Central memory CD8-positive, alpha-beta T cell (primary cell): ENCODE data around the gene ZBTB1.

Experiments used
- ATAC-seq: fragments of 150-1000 bp; cut with Tn5 transposase; replicated peaks from 2 replicates; pipeline ENCODE4 v1.10.0; 2022; ENCODE audit warnings: mild to moderate bottlenecking, moderate FRiP score, moderate number of reproducible peaks; ENCODE audit not compliant: poor library complexity, severe bottlenecking; ENCODE audit errors: extremely low read depth
- DNase-seq, 2 donors: peaks; one replicate each; pipeline ENCODE4 v3.0.0; 2021; ENCODE audit warnings: low spot score in 2 of 2
- H3K27ac Mint-ChIP-seq: one replicate; pipeline ENCODE4 v1.8.0; 2022; ENCODE audit warnings: low read depth, mild to moderate bottlenecking, moderate library complexity, mixed read lengths
- H3K27me3 Mint-ChIP-seq: one replicate; pipeline ENCODE4 v1.8.0; 2022; ENCODE audit warnings: mixed read lengths
- H3K36me3 Mint-ChIP-seq: one replicate; pipeline ENCODE4 v1.8.0; 2022; ENCODE audit warnings: mild to moderate bottlenecking, moderate library complexity, mixed read lengths; ENCODE audit not compliant: insufficient read depth
- H3K4me1 Mint-ChIP-seq: one replicate; pipeline ENCODE4 v1.8.0; 2022; ENCODE audit warnings: mixed read lengths
- H3K4me3 Mint-ChIP-seq: one replicate; pipeline ENCODE4 v1.8.0; 2022; ENCODE audit warnings: mild to moderate bottlenecking, moderate library complexity, mixed read lengths
- H3K9me3 Mint-ChIP-seq: one replicate; pipeline ENCODE4 v1.8.0; 2022; ENCODE audit warnings: mixed read lengths

Gene ZBTB1

GRCh38 chr14:64502456-64502855 lies 2.1 kb upstream of the ZBTB1 start:
- DNase-seq (no peak), ATAC-seq (no peak)
- peaks cover 51% of the 10 kb centered on the region for H3K36me3 Mint-ChIP-seq
- peak overlapping the region; percentile 91 for H3K4me3 Mint-ChIP-seq
- H3K9me3 Mint-ChIP-seq = no peaks in the 10 kb centered on the region
- peak overlapping the region; percentile 98 for H3K27ac Mint-ChIP-seq
- no peaks in the 10 kb centered on the region for H3K27me3 Mint-ChIP-seq
- H3K4me1 Mint-ChIP-seq = peaks cover 59% of the 10 kb centered on the region

GRCh38 chr14:64502887-64503433 lies 1.6 kb upstream of the ZBTB1 start:
- Mint-ChIP-seq H3K27ac (peak overlapping the region; percentile 98), H3K27me3 (no peaks in the 10 kb centered on the region), H3K9me3 (no peaks in the 10 kb centered on the region), H3K36me3 (peaks cover 48% of the 10 kb centered on the region), H3K4me3 (peak overlapping the region; percentile 91), H3K4me1 (peaks cover 64% of the 10 kb centered on the region)
- ATAC-seq (no peak), DNase-seq (no peak)

GRCh38 chr14:64503434-64504309 lies 898 bp upstream of the ZBTB1 start, which contains the start of gene ZBTB25:
TSS of gene ZBTB25 (minus strand) at chr14:64503838. CDS start at chr14:64490533, 13,305 bp downstream.
- Mint-ChIP-seq H3K36me3 (peaks cover 43% of the 10 kb centered on the region), H3K27me3 (no peaks in the 10 kb centered on the region)
- DNase-seq = peak; percentile 92 to 97

GRCh38 chr14:64504897-64505794 lies 576 bp downstream of the ZBTB1 start:
- H3K27me3 Mint-ChIP-seq = no peaks in the 10 kb centered on the region
- peak overlapping the region; percentile 91 for H3K4me3 Mint-ChIP-seq
- H3K27ac Mint-ChIP-seq = peak overlapping the region; percentile 98
- peaks cover 37% of the 10 kb centered on the region for H3K36me3 Mint-ChIP-seq
- ATAC-seq = peak; percentile 26
- DNase-seq = peak; percentile 60 to 82
- peaks cover 78% of the 10 kb centered on the region for H3K4me1 Mint-ChIP-seq
- no peaks in the 10 kb centered on the region for H3K9me3 Mint-ChIP-seq

More at GRCh38 chr14:64503434-64504309, 898 bp upstream of the ZBTB1 start, which contains the start of gene ZBTB25:
- H3K9me3 Mint-ChIP-seq = no peaks in the 10 kb centered on the region
- H3K27ac Mint-ChIP-seq = peak within 1 kb of the TSS; percentile 98
- peak within 1 kb of the TSS; percentile 91 for H3K4me3 Mint-ChIP-seq
- ATAC-seq = peak; percentile 76
- peaks cover 71% of the 10 kb centered on the region for H3K4me1 Mint-ChIP-seq

GRCh38 chr14:64506721-64507120 lies 2.2 kb downstream of the ZBTB1 start:
- Mint-ChIP-seq H3K27ac (peak overlapping the region; percentile 98), H3K27me3 (no peaks in the 10 kb centered on the region), H3K4me1 (peaks cover 86% of the 10 kb centered on the region), H3K36me3 (peaks cover 34% of the 10 kb centered on the region), H3K9me3 (no peaks in the 10 kb centered on the region), H3K4me3 (peak overlapping the region; percentile 91)
- DNase-seq (no peak), ATAC-seq (no peak)

- H3K4me3 Mint-ChIP-seq = peak overlapping the region; percentile 91
- peaks cover 34% of the 10 kb centered on the region for H3K36me3 Mint-ChIP-seq
- H3K27me3 Mint-ChIP-seq = no peaks in the 10 kb centered on the region
- H3K4me1 Mint-ChIP-seq = peaks cover 78% of the 10 kb centered on the region
- ATAC-seq (no peak), DNase-seq (no peak)
- no peaks in the 10 kb centered on the region for H3K9me3 Mint-ChIP-seq
- H3K27ac Mint-ChIP-seq = peak overlapping the region; percentile 60
Observed at GRCh38 chr14:64507376-64508156, 3.0 kb downstream of the ZBTB1 start.

- H3K27ac Mint-ChIP-seq = peak overlapping the region; percentile 60
- peak overlapping the region; percentile 91 for H3K4me3 Mint-ChIP-seq
- DNase-seq = no peak
- H3K4me1 Mint-ChIP-seq = peaks cover 75% of the 10 kb centered on the region
- H3K36me3 Mint-ChIP-seq = peaks cover 34% of the 10 kb centered on the region
- H3K27me3 Mint-ChIP-seq = no peaks in the 10 kb centered on the region
- H3K9me3 Mint-ChIP-seq = no peaks in the 10 kb centered on the region
- ATAC-seq = no peak
Observed at GRCh38 chr14:64508215-64508776, 3.7 kb downstream of the ZBTB1 start.

- H3K36me3 Mint-ChIP-seq = peaks cover 29% of the 10 kb centered on the region
- H3K4me1 Mint-ChIP-seq = peaks cover 78% of the 10 kb centered on the region
- peak overlapping the region; percentile 91 for H3K4me3 Mint-ChIP-seq
- H3K27me3 Mint-ChIP-seq = no peaks in the 10 kb centered on the region
- DNase-seq = no peak
- no peak for ATAC-seq
- H3K27ac Mint-ChIP-seq = peak overlapping the region; percentile 60
- H3K9me3 Mint-ChIP-seq = no peaks in the 10 kb centered on the region
Observed at GRCh38 chr14:64509036-64509435, 4.5 kb downstream of the ZBTB1 start.

- H3K36me3 Mint-ChIP-seq = peaks cover 14% of the 10 kb centered on the region
- peak; percentile 60 for ATAC-seq
Observed at GRCh38 chr14:64510825-64511671, 6.5 kb downstream of the ZBTB1 start.

GRCh38 chr14:64513271-64513670 lies 8.7 kb downstream of the ZBTB1 start:
- no peak overlapping the region for H3K4me3 Mint-ChIP-seq
- H3K4me1 Mint-ChIP-seq = peaks cover 72% of the 10 kb centered on the region
- no peak for ATAC-seq

More at GRCh38 chr14:64510825-64511671, 6.5 kb downstream of the ZBTB1 start:
- DNase-seq = peak; percentile 49
- Mint-ChIP-seq H3K4me1 (peaks cover 74% of the 10 kb centered on the region), H3K27me3 (no peaks in the 10 kb centered on the region), H3K9me3 (no peaks in the 10 kb centered on the region), H3K27ac (peak overlapping the region; percentile 60), H3K4me3 (peak overlapping the region; percentile 91)

GRCh38 chr14:64515053-64515452 lies 10.5 kb downstream of the ZBTB1 start:
- no peak for ATAC-seq
- H3K36me3 Mint-ChIP-seq = peaks cover 13% of the 10 kb centered on the region
- peaks cover 63% of the 10 kb centered on the region for H3K4me1 Mint-ChIP-seq
- no peak for DNase-seq
- no peaks in the 10 kb centered on the region for H3K9me3 Mint-ChIP-seq
- no peak overlapping the region for H3K27ac Mint-ChIP-seq
- H3K27me3 Mint-ChIP-seq = no peaks in the 10 kb centered on the region
- H3K4me3 Mint-ChIP-seq = no peak overlapping the region

More at GRCh38 chr14:64513271-64513670, 8.7 kb downstream of the ZBTB1 start:
- DNase-seq = no peak
- Mint-ChIP-seq H3K9me3 (no peaks in the 10 kb centered on the region), H3K27me3 (no peaks in the 10 kb centered on the region), H3K27ac (no peak overlapping the region), H3K36me3 (peaks cover 9% of the 10 kb centered on the region)
